ENCODE results near the gene ADIPOR2. TPM values are rescaled to one million over a fixed set of nuclear protein-coding genes. Genes with fewer than 3 reads are reported as not detected.

Gene ADIPOR2
- total and polyA plus RNA-seq, 2 of the 4 experiments (the other 2 are of a cell fraction) = 20.0 to 24.9 TPM

GRCh38 chr12:1698720-1699119 lies 7.8 kb downstream of the ADIPOR2 start:
- Histone ChIP-seq H4K5ac (ENCODE audit: low read depth, low read length) (no peak overlapping the region), H3K9me3 (ENCODE audit: control insufficient read depth, insufficient read depth, low read length) (no peaks in the 10 kb centered on the region), H3K36me3 (ENCODE audit: control insufficient read depth, insufficient read depth, low read length) (0 out of 2 replicates have a peak, but pooled peaks cover 1% of the 10 kb centered on the region), H2BK5ac (ENCODE audit: low read depth, low read length, poor library complexity, severe bottlenecking) (no peak overlapping the region), H3K18ac (ENCODE audit: low read depth, low read length) (no peak overlapping the region), H3K4ac (ENCODE audit: low read depth, low read length) (no peak overlapping the region), H2BK20ac (ENCODE audit: low read depth, low read length) (no peak overlapping the region), H3K23ac (ENCODE audit: low read depth, low read length) (no peak overlapping the region), H3K4me3 (ENCODE audit: insufficient read depth, low read depth, low read length) (no peak overlapping the region), H3K14ac (replicated peaks; ENCODE audit: low read depth, low read length) (no peak overlapping the region), H4K91ac (ENCODE audit: insufficient read depth, low read depth, low read length) (no peak overlapping the region), H2BK120ac (ENCODE audit: low read depth, low read length) (no peak overlapping the region), H3K56ac (ENCODE audit: extremely low read depth, insufficient read depth, low read length) (no peak overlapping the region), H3K79me1 (ENCODE audit: low read depth in 1 of 2, low read length in 2 of 2) (peaks cover 30 to 65% of the 10 kb centered on the region in 2 experiments), H3K27me3 (ENCODE audit: control insufficient read depth, insufficient read depth, low read length) (no peaks in the 10 kb centered on the region), H3K9me1 (ENCODE audit: insufficient read depth, low read length) (peaks cover 5% of the 10 kb centered on the region), H2AK9ac (replicated peaks; ENCODE audit: low read depth, low read length, poor library complexity) (no peak overlapping the region), H4K8ac (ENCODE audit: low read depth in 2 of 2, low read length in 2 of 2) (no peak overlapping the region), H3K4me2 (ENCODE audit: low read depth, low read length) (no peak overlapping the region; the same call in 1 of the 2 replicates), H4K20me1 (ENCODE audit: insufficient read depth, low read length) (peaks cover 50% of the 10 kb centered on the region), H2AK5ac (ENCODE audit: low read depth, low read length) (no peak overlapping the region), H3K9ac (ENCODE audit: low read depth, low read length) (no peak overlapping the region), H2BK15ac (ENCODE audit: low read depth, low read length) (no peak overlapping the region), H3K27ac (ENCODE audit: insufficient read depth, low read length) (no peak overlapping the region), H3K4me1 (ENCODE audit: control insufficient read depth, insufficient read depth, low read length) (peaks cover 5% of the 10 kb centered on the region; the same call in 1 of the 2 replicates), H2AFZ (replicated peaks; ENCODE audit: low read length, poor library complexity) (no peak overlapping the region)
- peak; percentile 77 for ATAC-seq (ENCODE audit: low read depth)
- dilution Hi-C loops (cut with HindIII; ENCODE audit: low sequenced_read_pairs, unreplicated experiment) (no loop called here), in situ Hi-C loops (cut with MboI; ENCODE audit: low sequenced_read_pairs) (no loop called here), intact Hi-C loops (cut with micrococcal nuclease) (no loop called here)
- BruUV-seq (replicated peaks) = no TSS peak
- TF ChIP-seq CHD1 (IDR thresholded peaks at IDR 0.05; ENCODE audit: low read depth, low read length) = no peak
- WGBS, 2 experiments (ENCODE audit: extremely low coverage in 2 of 2, insufficient read length in 1 of 2) = no CpG with 5 or more reads among the region's 2 CpGs
- no peak for DNase-seq
- ChIA-PET CTCF (interaction anchor here (0.9 to 1.2 kb wide), 3 partner anchors 19 to 64 kb away, joined by 3 to 4 read pairs (median 3); no protein-coding TSS in a partner anchor), POLR2A (ENCODE audit: unreplicated experiment) (no interaction called here)
